ENCODE measurements around the gene AKR1C2.

DNA sequence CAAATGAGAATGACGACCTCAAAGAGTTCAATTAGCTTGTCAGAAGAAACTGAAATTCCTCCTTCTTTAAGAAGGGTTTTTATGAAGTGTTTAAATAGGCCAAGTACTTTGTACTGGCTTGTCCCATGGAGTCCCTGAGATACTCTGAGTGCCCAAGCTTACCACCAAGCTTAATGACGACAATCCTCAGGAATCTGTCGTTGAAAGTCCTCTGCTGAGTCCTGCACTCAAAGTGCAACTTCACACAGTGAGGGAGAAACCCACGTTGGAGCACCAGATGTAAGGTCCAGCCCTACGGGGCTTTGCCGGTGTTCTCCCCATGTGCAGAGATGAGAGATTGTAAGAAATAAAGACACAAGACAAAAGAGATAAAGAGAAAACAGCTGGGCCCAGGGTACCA is 42.8 kb upstream of the AKR1C2 start:
- no peak for TF ChIP-seq CTCF (conservative IDR thresholded peaks at IDR 0.05; ENCODE audit: low read length)
- no peak for TF ChIP-seq EZH2phosphoT487 (IDR thresholded peaks at IDR 0.05; ENCODE audit: borderline replicate concordance, low read depth, low read length)
